Astrocyte of the spinal cord (primary cell): Measurements from ENCODE around the gene TNFRSF8.

ENCODE experiments used
- DNase-seq: peaks from one replicate; pipeline ENCODE4 v3.0.0; 2011; ENCODE audit warnings: low read depth, low spot score
- H3K4me3 ChIP-seq: 2 replicates; pipeline ENCODE4 v1.5.1; 2011; ENCODE audit warnings: low read depth, mild to moderate bottlenecking, low read length, moderate library complexity
- CTCF ChIP-seq: IDR thresholded peaks from 2 replicates; pipeline ENCODE4 v1.5.1; 2012; ENCODE audit warnings: low read depth, mild to moderate bottlenecking, low read length, inconsistent platforms
- in situ Hi-C: cut with HindIII; loops from 2 replicates; pipeline ENCODE4 v1.10.0; 2017; ENCODE audit warnings: low sequenced_read_pairs

The TNFRSF8 gene

GRCh38 chr1:12188657-12189327, 125.7 kb downstream of the TNFRSF8 start:
- in situ Hi-C loops, result no loop called here
- TF ChIP-seq CTCF, result no peak
- DNase-seq, result no peak
- no peak overlapping the region for H3K4me3 ChIP-seq

- TF ChIP-seq CTCF, result no peak
- DNase-seq, result no peak
- H3K4me3 ChIP-seq, result no peak overlapping the region
- in situ Hi-C loops, result no loop called here
These were observed 126.2 kb downstream of the TNFRSF8 start for GRCh38 chr1:12189328-12189682.

GRCh38 chr1:12191242-12192032, 128.3 kb downstream of the TNFRSF8 start:
- in situ Hi-C loops, result no loop called here
- no peak for TF ChIP-seq CTCF
- no peak overlapping the region for H3K4me3 ChIP-seq
- no peak for DNase-seq
